HepG2 (cell line): Measurements from ENCODE around the gene NOCT. TPM values are rescaled to one million over a fixed set of nuclear protein-coding genes. Genes with fewer than 3 reads are reported as not detected.

Experiments
- CHD2 ChIP-seq: IDR thresholded peaks from 2 replicates; pipeline ENCODE4 v1.6.1; 2011; ENCODE audit warnings: low read depth, low read length, improper control_type of control experiment
- GABPB1 ChIP-seq: IDR thresholded peaks from 2 replicates; pipeline ENCODE4 v1.6.1; 2016; ENCODE audit warnings: mild to moderate bottlenecking, missing genetic modification reagents, moderate library complexity, missing compliant biosample characterization
- KAT7 ChIP-seq: IDR thresholded peaks from 2 replicates; pipeline ENCODE4 v1.6.1; 2018; ENCODE audit warnings: borderline replicate concordance, missing compliant biosample characterization
- MBD4 ChIP-seq: IDR thresholded peaks from 2 replicates; pipeline ENCODE4 v1.6.1; 2012; ENCODE audit warnings: low read length, inconsistent platforms, borderline replicate concordance
- NFE2L2 ChIP-seq: fragments of 150-350 bp; IDR thresholded peaks from 2 replicates; pipeline ENCODE4 v1.6.1; 2014; ENCODE audit warnings: low read length
- POLR2AphosphoS2 ChIP-seq: IDR thresholded peaks from 2 replicates; pipeline ENCODE4 v1.6.1; 2011; ENCODE audit warnings: low read depth, low read length, improper control_type of control experiment
- SRSF9 ChIP-seq: fragments of 200-400 bp; formaldehyde crosslinking; IDR thresholded peaks from 2 replicates; pipeline ENCODE4 v1.6.1; 2018; ENCODE audit warnings: borderline replicate concordance, mild to moderate bottlenecking, low read depth, low read length; ENCODE audit not compliant: insufficient read depth, poor library complexity, severe bottlenecking
- TERF1 ChIP-seq: sonication (generic); formaldehyde crosslinking; IDR thresholded peaks from 2 replicates; pipeline ENCODE4 v1.8.0; 2022; ENCODE audit warnings: mild to moderate bottlenecking, missing genetic modification reagents, moderate library complexity
- TRIM24 ChIP-seq: sonication (generic); formaldehyde crosslinking; IDR thresholded peaks from 2 replicates; pipeline ENCODE4 v1.8.0; 2022; ENCODE audit warnings: mild to moderate bottlenecking, missing genetic modification reagents
- U2AF2 ChIP-seq: fragments of 200-400 bp; formaldehyde crosslinking; IDR thresholded peaks from 2 replicates; pipeline ENCODE4 v1.6.1; 2017; ENCODE audit warnings: low read depth, mild to moderate bottlenecking, low read length
- ZMYM4 ChIP-seq: sonication (generic); formaldehyde crosslinking; IDR thresholded peaks from 2 replicates; pipeline ENCODE4 v1.8.1; 2023; ENCODE audit warnings: mild to moderate bottlenecking, missing genetic modification reagents
- ZNF143 ChIP-seq: sonication (generic); formaldehyde crosslinking; IDR thresholded peaks from 2 replicates; pipeline ENCODE4 v1.4.0; 2020; ENCODE audit warnings: missing genetic modification reagents
- ZNF331 ChIP-seq: sonication (generic); formaldehyde crosslinking; IDR thresholded peaks from 2 replicates; pipeline ENCODE4 v1.4.0; 2020; ENCODE audit warnings: missing genetic modification reagents
- ZNF616 ChIP-seq: sonication (generic); formaldehyde crosslinking; IDR thresholded peaks from 2 replicates; pipeline ENCODE4 v1.5.0; 2020; ENCODE audit warnings: low read depth, mild to moderate bottlenecking, missing genetic modification reagents
- ZNF878 ChIP-seq: sonication (generic); formaldehyde crosslinking; IDR thresholded peaks from 2 replicates; pipeline ENCODE4 v1.8.1; 2023; ENCODE audit warnings: mild to moderate bottlenecking, missing genetic modification reagents, moderate library complexity
- ZNF879 ChIP-seq: sonication (generic); formaldehyde crosslinking; IDR thresholded peaks from 2 replicates; pipeline ENCODE4 v1.8.1; 2023; ENCODE audit warnings: missing genetic modification reagents
- polyA plus RNA-seq, 8 experiments: library from polyadenylated mRNA; depleted of rRNA in 3 of 8; stranded (reverse) in 7 of 8; unstranded in 1 of 8; fragments of >200 nt; fragmentation: Illumina TruSeq in 4 of 8; extraction: Trizol in 4 of 8; gene quantifications; 2 replicates each; pipeline versions ENCODE4 v1.2.1 to v1.2.3, GENCODE V29; 2011 to 2016; ENCODE audit warnings: low read depth in 4 of 8, missing spikeins in 1 of 8, mixed read lengths in 1 of 8; ENCODE audit not compliant: insufficient read depth in 1 of 8
- total RNA-seq, 5 experiments: library from RNA; depleted of rRNA; stranded (reverse); fragments of >200 nt; fragmentation: Illumina TruSeq; extraction: Trizol; gene quantifications; 2 replicates each; pipeline ENCODE4 v1.2.3, GENCODE V29; 2016; ENCODE audit warnings: low read depth in 1 of 5
- TF ChIP-seq, protein P1 (sequence below): sonication (generic); formaldehyde crosslinking; IDR thresholded peaks from 2 replicates; pipeline ENCODE4 v1.4.0; 2020; ENCODE audit warnings: missing genetic modification reagents
- TF ChIP-seq, protein P2 (sequence below): sonication (generic); formaldehyde crosslinking; IDR thresholded peaks from 2 replicates; pipeline ENCODE4 v1.4.0; 2020; ENCODE audit warnings: mild to moderate bottlenecking, missing genetic modification reagents
- TF ChIP-seq, protein P3 (sequence below): sonication (generic); formaldehyde crosslinking; IDR thresholded peaks from 2 replicates; pipeline ENCODE4 v1.5.0; 2020; ENCODE audit warnings: mild to moderate bottlenecking, missing genetic modification reagents

The NOCT gene
- total and polyA plus RNA-seq, 2 of the 13 experiments (the other 11 are each of a cell fraction or from before 2014, with no cell fraction given): 3.6 to 13.1 TPM

DNA sequence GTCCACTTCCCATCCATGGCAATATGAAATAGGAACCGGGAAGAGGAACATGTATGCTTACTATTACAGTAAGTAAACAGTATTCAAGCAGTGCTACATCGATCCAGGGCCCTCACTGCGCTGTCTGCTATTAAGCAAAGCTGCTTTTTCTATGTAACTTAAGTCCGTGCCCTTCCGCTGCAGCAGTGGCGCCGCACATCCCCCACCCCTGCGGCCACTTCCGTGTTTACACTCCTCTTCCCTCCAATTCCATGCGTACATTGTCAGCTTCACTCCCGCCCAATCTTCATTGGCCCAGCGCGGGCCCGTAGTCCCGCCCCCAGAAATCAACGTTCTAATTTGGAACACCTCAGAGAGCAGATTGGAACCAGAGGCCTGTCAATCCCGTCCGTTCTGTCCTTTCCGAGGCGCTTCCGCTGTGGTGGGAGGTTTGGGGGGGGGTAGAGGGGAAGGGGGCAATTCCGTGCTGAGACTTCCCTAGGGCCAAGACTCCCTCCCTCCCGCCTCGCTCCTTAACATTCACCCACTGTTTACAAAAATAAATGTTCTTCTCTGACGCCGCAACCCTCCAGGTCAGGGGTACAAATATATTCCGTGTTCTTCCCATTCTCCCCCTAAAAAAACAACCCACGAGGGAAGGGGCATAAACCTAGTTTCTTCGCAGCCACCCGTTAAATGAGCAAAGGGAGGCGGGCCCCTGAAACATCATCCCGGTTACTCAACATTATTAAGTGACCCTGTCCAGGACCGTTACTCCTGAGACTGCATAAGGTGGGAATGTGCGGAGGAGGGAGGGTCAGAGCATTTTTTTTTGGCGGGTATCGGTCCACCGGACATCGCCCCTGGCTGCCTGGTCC lies 67.4 kb downstream of the NOCT start (continued):
- TF ChIP-seq ZNF879 (CRISPR knock-in tag) (no peak), ZNF616 (CRISPR knock-in tag) (no peak), MBD4 (no peak), CHD2 (peak; percentile 37; the same call in 1 of the 2 replicates), TRIM24 (CRISPR knock-in tag) (no peak), ZMYM4 (peak; percentile 91), ZNF331 (CRISPR knock-in tag) (peak; percentile 80), ZNF143 (CRISPR knock-in tag) (no peak), ZNF878 (CRISPR knock-in tag) (0 out of 2 replicates have a peak, but pooled peaks have one; percentile 43), GABPB1 (peak; percentile 85), KAT7 (CRISPR knock-in tag) (peak; percentile 62), U2AF2 (no peak), TERF1 (CRISPR knock-in tag) (no peak), NFE2L2 (no peak), SRSF9 (no peak), POLR2AphosphoS2 (no peak)
- TF ChIP-seq, protein P1, sequence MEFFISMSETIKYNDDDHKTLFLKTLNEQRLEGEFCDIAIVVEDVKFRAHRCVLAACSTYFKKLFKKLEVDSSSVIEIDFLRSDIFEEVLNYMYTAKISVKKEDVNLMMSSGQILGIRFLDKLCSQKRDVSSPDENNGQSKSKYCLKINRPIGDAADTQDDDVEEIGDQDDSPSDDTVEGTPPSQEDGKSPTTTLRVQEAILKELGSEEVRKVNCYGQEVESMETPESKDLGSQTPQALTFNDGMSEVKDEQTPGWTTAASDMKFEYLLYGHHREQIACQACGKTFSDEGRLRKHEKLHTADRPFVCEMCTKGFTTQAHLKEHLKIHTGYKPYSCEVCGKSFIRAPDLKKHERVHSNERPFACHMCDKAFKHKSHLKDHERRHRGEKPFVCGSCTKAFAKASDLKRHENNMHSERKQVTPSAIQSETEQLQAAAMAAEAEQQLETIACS (CRISPR knock-in tag): no peak
- TF ChIP-seq, protein P2, sequence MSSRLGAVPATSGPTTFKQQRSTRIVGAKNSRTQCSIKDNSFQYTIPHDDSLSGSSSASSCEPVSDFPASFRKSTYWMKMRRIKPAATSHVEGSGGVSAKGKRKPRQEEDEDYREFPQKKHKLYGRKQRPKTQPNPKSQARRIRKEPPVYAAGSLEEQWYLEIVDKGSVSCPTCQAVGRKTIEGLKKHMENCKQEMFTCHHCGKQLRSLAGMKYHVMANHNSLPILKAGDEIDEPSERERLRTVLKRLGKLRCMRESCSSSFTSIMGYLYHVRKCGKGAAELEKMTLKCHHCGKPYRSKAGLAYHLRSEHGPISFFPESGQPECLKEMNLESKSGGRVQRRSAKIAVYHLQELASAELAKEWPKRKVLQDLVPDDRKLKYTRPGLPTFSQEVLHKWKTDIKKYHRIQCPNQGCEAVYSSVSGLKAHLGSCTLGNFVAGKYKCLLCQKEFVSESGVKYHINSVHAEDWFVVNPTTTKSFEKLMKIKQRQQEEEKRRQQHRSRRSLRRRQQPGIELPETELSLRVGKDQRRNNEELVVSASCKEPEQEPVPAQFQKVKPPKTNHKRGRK (CRISPR knock-in tag): no peak
- TF ChIP-seq, protein P3, sequence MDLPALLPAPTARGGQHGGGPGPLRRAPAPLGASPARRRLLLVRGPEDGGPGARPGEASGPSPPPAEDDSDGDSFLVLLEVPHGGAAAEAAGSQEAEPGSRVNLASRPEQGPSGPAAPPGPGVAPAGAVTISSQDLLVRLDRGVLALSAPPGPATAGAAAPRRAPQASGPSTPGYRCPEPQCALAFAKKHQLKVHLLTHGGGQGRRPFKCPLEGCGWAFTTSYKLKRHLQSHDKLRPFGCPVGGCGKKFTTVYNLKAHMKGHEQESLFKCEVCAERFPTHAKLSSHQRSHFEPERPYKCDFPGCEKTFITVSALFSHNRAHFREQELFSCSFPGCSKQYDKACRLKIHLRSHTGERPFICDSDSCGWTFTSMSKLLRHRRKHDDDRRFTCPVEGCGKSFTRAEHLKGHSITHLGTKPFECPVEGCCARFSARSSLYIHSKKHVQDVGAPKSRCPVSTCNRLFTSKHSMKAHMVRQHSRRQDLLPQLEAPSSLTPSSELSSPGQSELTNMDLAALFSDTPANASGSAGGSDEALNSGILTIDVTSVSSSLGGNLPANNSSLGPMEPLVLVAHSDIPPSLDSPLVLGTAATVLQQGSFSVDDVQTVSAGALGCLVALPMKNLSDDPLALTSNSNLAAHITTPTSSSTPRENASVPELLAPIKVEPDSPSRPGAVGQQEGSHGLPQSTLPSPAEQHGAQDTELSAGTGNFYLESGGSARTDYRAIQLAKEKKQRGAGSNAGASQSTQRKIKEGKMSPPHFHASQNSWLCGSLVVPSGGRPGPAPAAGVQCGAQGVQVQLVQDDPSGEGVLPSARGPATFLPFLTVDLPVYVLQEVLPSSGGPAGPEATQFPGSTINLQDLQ (CRISPR knock-in tag): no peak
